H1 (cell line): Measurements from ENCODE around the gene TOM1L2. TPM values are rescaled to one million over a fixed set of nuclear protein-coding genes. Genes with fewer than 3 reads are reported as not detected.

Source experiments
- ASH2L ChIP-seq: fragments of 200-600, 300-600 bp; sonication (generic); IDR thresholded peaks from one replicate; pipeline ENCODE4 v1.7.1; 2017; ENCODE audit warnings: low read length
- ATF3 ChIP-seq: IDR thresholded peaks from 2 replicates; pipeline ENCODE4 v1.6.1; 2011; ENCODE audit warnings: low read depth, mild to moderate bottlenecking, low read length; ENCODE audit not compliant: insufficient read depth
- BACH1 ChIP-seq: IDR thresholded peaks from 2 replicates; pipeline ENCODE4 v1.6.1; 2012; ENCODE audit warnings: low read length, improper control_type of control experiment
- BCL11A ChIP-seq, 2 experiments: IDR thresholded peaks; one replicate each; pipeline ENCODE4 v1.6.1; 2011; ENCODE audit warnings: low read depth in 2 of 2, low read length in 2 of 2, mild to moderate bottlenecking in 2 of 2
- CBX8 ChIP-seq: fragments of 300-800, 300-1000 bp; sonication (generic); IDR thresholded peaks from 2 replicates; pipeline ENCODE4 v1.7.1; 2016; ENCODE audit warnings: low read depth, low read length, borderline replicate concordance
- CEBPB ChIP-seq: IDR thresholded peaks from 2 replicates; pipeline ENCODE4 v1.6.1; 2012; ENCODE audit warnings: low read depth, low read length
- CREB1 ChIP-seq: IDR thresholded peaks from 2 replicates; pipeline ENCODE4 v1.6.1; 2012; ENCODE audit warnings: inconsistent platforms
- PHF8 ChIP-seq: fragments of 200-600 bp; sonication (generic); conservative IDR thresholded peaks from 2 replicates; pipeline ENCODE4 v1.7.1; 2012; ENCODE audit warnings: low read depth, mild to moderate bottlenecking, inconsistent platforms, low read length, moderate library complexity
- RXRA ChIP-seq: IDR thresholded peaks from 2 replicates; pipeline ENCODE4 v1.6.1; 2011; ENCODE audit warnings: low read depth, mild to moderate bottlenecking, low read length, moderate library complexity; ENCODE audit not compliant: insufficient read depth
- SAP30 ChIP-seq: fragments of 300-600 bp; sonication (generic); IDR thresholded peaks from 2 replicates; pipeline ENCODE4 v1.7.1; 2012; ENCODE audit warnings: low read length, moderate library complexity, mild to moderate bottlenecking, inconsistent platforms; ENCODE audit not compliant: insufficient read depth, insufficient replicate concordance
- SIN3A ChIP-seq, 2 experiments: IDR thresholded peaks in 1 of 2; conservative IDR thresholded peaks in 1 of 2; 2 replicates each; pipeline ENCODE4 v1.6.1; 2011 to 2012; ENCODE audit warnings: low read length in 2 of 2, improper control_type of control experiment in 1 of 2, low read depth in 1 of 2, mild to moderate bottlenecking in 1 of 2
- SUZ12 ChIP-seq: fragments of 200-600 bp; sonication (generic); IDR thresholded peaks from 2 replicates; pipeline ENCODE4 v1.6.1; 2012; ENCODE audit warnings: mild to moderate bottlenecking, inconsistent platforms, low read length, moderate library complexity, mixed read lengths
- TAF1 ChIP-seq: IDR thresholded peaks from 2 replicates; pipeline ENCODE4 v1.6.1; 2011; ENCODE audit warnings: mild to moderate bottlenecking, low read depth, low read length
- TCF12 ChIP-seq: IDR thresholded peaks from 2 replicates; pipeline ENCODE4 v1.6.1; 2011; ENCODE audit warnings: low read depth, mild to moderate bottlenecking, low read length
- TEAD4 ChIP-seq: IDR thresholded peaks from 2 replicates; pipeline ENCODE4 v1.6.1; 2012; ENCODE audit warnings: low read depth, low read length, inconsistent platforms, mixed read lengths
- ZNF274 ChIP-seq: IDR thresholded peaks from 2 replicates; pipeline ENCODE4 v1.7.0; 2012; ENCODE audit warnings: low read length, borderline replicate concordance; ENCODE audit errors: extremely low read depth
- polyA plus RNA-seq, 7 experiments: library from polyadenylated mRNA; depleted of rRNA in 3 of 7; stranded (reverse) in 5 of 7; unstranded in 2 of 7; fragments of >200 nt in 5 of 7; fragments of 200-250 nt in 2 of 7; gene quantifications; 1 replicate in 5 of 7; 2 replicates in 1 of 7; 4 replicates in 1 of 7; pipeline versions ENCODE4 v1.2.1 to v1.2.3, GENCODE V29; 2011 to 2013; ENCODE audit warnings: missing spikeins in 2 of 7, mixed read lengths in 2 of 7
- total RNA-seq: library from RNA; stranded (reverse); fragmentation: NEBNext Ultra II Directional; extraction: Animal tissue kit (Norgen Biotek cat#: 25700); gene quantifications from 2 replicates; pipeline ENCODE4 v1.2.1, GENCODE V29; 2021
- TF ChIP-seq, protein P1 (sequence below): IDR thresholded peaks from 2 replicates; pipeline ENCODE4 v1.6.1; 2011; ENCODE audit warnings: low read length, improper control_type of control experiment
- TF ChIP-seq, protein P2 (sequence below), 3 experiments: IDR thresholded peaks; 1 replicate in 2 of 3; 2 replicates in 1 of 3; pipeline versions ENCODE4 v1.5.1 to v1.6.1; 2011; ENCODE audit warnings: low read length in 3 of 3, mild to moderate bottlenecking in 3 of 3, inconsistent platforms in 2 of 3, low read depth in 1 of 3, moderate library complexity in 1 of 3; ENCODE audit not compliant: insufficient read depth in 1 of 3; ENCODE audit errors: control extremely low read depth in 1 of 3
- TF ChIP-seq, protein P3 (sequence below): IDR thresholded peaks from 2 replicates; pipeline ENCODE4 v1.6.1; 2012; ENCODE audit warnings: inconsistent platforms

Gene TOM1L2
- total and polyA plus RNA-seq, 2 of the 8 experiments (the other 6 are each of a cell fraction or from before 2014, with no cell fraction given): 2.0 to 3.4 TPM

- no peak for TF ChIP-seq ZNF274
- TF ChIP-seq, protein P1, sequence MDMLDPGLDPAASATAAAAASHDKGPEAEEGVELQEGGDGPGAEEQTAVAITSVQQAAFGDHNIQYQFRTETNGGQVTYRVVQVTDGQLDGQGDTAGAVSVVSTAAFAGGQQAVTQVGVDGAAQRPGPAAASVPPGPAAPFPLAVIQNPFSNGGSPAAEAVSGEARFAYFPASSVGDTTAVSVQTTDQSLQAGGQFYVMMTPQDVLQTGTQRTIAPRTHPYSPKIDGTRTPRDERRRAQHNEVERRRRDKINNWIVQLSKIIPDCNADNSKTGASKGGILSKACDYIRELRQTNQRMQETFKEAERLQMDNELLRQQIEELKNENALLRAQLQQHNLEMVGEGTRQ: 0 out of 2 replicates have a peak, but pooled peaks have one; percentile 13
- TF ChIP-seq ASH2L: peak; percentile 8
- TF ChIP-seq ATF3: no peak
- TF ChIP-seq CBX8: no peak
- TF ChIP-seq PHF8: no peak
- TF ChIP-seq TEAD4: no peak
- TF ChIP-seq CREB1: no peak
- TF ChIP-seq RXRA: no peak
- no peak; the same call in 1 of the 2 replicates for TF ChIP-seq SUZ12
- TF ChIP-seq SIN3A (conservative IDR thresholded peaks at IDR 0.05 in 1 of 2, IDR thresholded peaks at IDR 0.05 in 1 of 2; ENCODE audit: low read depth in 1 of 2, low read length in 2 of 2): peak in 1 of 2 experiments; percentile 17; a peak in 1 of 4 replicates
- TF ChIP-seq BCL11A (IDR thresholded peaks at IDR 0.05; ENCODE audit: low read depth in 2 of 2, low read length in 2 of 2): no peak
- TF ChIP-seq TAF1: no peak
- peak; percentile 17; the same call in 1 of the 2 replicates for TF ChIP-seq BACH1
- TF ChIP-seq, protein P2, sequence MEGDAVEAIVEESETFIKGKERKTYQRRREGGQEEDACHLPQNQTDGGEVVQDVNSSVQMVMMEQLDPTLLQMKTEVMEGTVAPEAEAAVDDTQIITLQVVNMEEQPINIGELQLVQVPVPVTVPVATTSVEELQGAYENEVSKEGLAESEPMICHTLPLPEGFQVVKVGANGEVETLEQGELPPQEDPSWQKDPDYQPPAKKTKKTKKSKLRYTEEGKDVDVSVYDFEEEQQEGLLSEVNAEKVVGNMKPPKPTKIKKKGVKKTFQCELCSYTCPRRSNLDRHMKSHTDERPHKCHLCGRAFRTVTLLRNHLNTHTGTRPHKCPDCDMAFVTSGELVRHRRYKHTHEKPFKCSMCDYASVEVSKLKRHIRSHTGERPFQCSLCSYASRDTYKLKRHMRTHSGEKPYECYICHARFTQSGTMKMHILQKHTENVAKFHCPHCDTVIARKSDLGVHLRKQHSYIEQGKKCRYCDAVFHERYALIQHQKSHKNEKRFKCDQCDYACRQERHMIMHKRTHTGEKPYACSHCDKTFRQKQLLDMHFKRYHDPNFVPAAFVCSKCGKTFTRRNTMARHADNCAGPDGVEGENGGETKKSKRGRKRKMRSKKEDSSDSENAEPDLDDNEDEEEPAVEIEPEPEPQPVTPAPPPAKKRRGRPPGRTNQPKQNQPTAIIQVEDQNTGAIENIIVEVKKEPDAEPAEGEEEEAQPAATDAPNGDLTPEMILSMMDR (IDR thresholded peaks at IDR 0.05; ENCODE audit: control extremely low read depth in 1 of 3, insufficient read depth in 1 of 3, low read depth in 1 of 3, low read length in 3 of 3): peak; percentile 93 to 97 (median 97)
- no peak for TF ChIP-seq TCF12
- TF ChIP-seq SAP30: no peak
- TF ChIP-seq CEBPB: no peak
- TF ChIP-seq, protein P3, sequence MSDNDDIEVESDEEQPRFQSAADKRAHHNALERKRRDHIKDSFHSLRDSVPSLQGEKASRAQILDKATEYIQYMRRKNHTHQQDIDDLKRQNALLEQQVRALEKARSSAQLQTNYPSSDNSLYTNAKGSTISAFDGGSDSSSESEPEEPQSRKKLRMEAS: 0 out of 2 replicates have a peak, but pooled peaks have one; percentile 14
Measured at GRCh38 chr17:17812211-17813054, 159.8 kb downstream of the TOM1L2 start (continued).
